ENCODE measurements around the gene MMP13. TPM values are rescaled to one million over a fixed set of nuclear protein-coding genes. Genes with fewer than 3 reads are reported as not detected.

The MMP13 gene
- total and polyA plus RNA-seq, 2 of the 4 experiments (the other 2 are of a cell fraction), result not detected

- dilution Hi-C loops (cut with HindIII; ENCODE audit: low sequenced_read_pairs, unreplicated experiment) (no loop called here), in situ Hi-C loops (cut with MboI; ENCODE audit: low sequenced_read_pairs) (no loop called here), intact Hi-C loops (cut with micrococcal nuclease) (no loop called here)
- no peak for TF ChIP-seq RAD21 (IDR thresholded peaks at IDR 0.05; ENCODE audit: low read length)
- TF ChIP-seq MAZ (IDR thresholded peaks at IDR 0.05; ENCODE audit: borderline replicate concordance, low read depth, low read length), result no peak
- TF ChIP-seq RFX5 (IDR thresholded peaks at IDR 0.05; ENCODE audit: low read depth, low read length), result no peak
- no peak for TF ChIP-seq POLR2A (IDR thresholded peaks at IDR 0.05; ENCODE audit: low read depth, low read length)
- Histone ChIP-seq H3K4me3 (ENCODE audit: insufficient read depth, low read depth, low read length) (no peak overlapping the region), H2BK15ac (ENCODE audit: low read depth, low read length) (no peak overlapping the region), H2AK5ac (ENCODE audit: low read depth, low read length) (no peak overlapping the region), H4K91ac (ENCODE audit: insufficient read depth, low read depth, low read length) (no peak overlapping the region), H3K4me1 (ENCODE audit: control insufficient read depth, insufficient read depth, low read length) (no peaks in the 10 kb centered on the region), H2BK5ac (ENCODE audit: low read depth, low read length, poor library complexity, severe bottlenecking) (no peak overlapping the region), H3K14ac (replicated peaks; ENCODE audit: low read depth, low read length) (no peak overlapping the region), H3K4ac (ENCODE audit: low read depth, low read length) (no peak overlapping the region), H3K4me2 (ENCODE audit: low read depth, low read length) (no peak overlapping the region), H2AFZ (replicated peaks; ENCODE audit: low read length, poor library complexity) (no peak overlapping the region), H3K27me3 (ENCODE audit: control insufficient read depth, insufficient read depth, low read length) (no peaks in the 10 kb centered on the region), H2BK120ac (ENCODE audit: low read depth, low read length) (no peak overlapping the region), H2BK20ac (ENCODE audit: low read depth, low read length) (no peak overlapping the region), H2AK9ac (replicated peaks; ENCODE audit: low read depth, low read length, poor library complexity) (no peak overlapping the region), H4K20me1 (ENCODE audit: insufficient read depth, low read length) (no peaks in the 10 kb centered on the region), H3K18ac (ENCODE audit: low read depth, low read length) (no peak overlapping the region), H4K8ac (ENCODE audit: low read depth in 2 of 2, low read length in 2 of 2) (no peak overlapping the region), H3K9me3 (ENCODE audit: control insufficient read depth, insufficient read depth, low read length) (no peaks in the 10 kb centered on the region), H4K5ac (ENCODE audit: low read depth, low read length) (no peak overlapping the region), H3K23ac (ENCODE audit: low read depth, low read length) (no peak overlapping the region), H3K56ac (ENCODE audit: extremely low read depth, insufficient read depth, low read length) (no peak overlapping the region), H3K27ac (ENCODE audit: insufficient read depth, low read length) (no peak overlapping the region), H3K36me3 (ENCODE audit: control insufficient read depth, insufficient read depth, low read length) (no peaks in the 10 kb centered on the region), H3K9me1 (ENCODE audit: insufficient read depth, low read length) (no peaks in the 10 kb centered on the region), H3K79me1 (ENCODE audit: low read depth in 1 of 2, low read length in 2 of 2) (no peaks in the 10 kb centered on the region), H3K9ac (ENCODE audit: low read depth, low read length) (no peak overlapping the region)
- ATAC-seq (ENCODE audit: low read depth) (no peak), DNase-seq (no peak)
- no CpG with 5 or more reads among the region's 14 CpGs for WGBS, 2 experiments (ENCODE audit: extremely low coverage in 2 of 2, insufficient read length in 1 of 2)
- POLR2A ChIA-PET (ENCODE audit: unreplicated experiment), result no interaction called here
- CTCF ChIA-PET, result no interaction called here
- BruUV-seq (replicated peaks), result no TSS peak
Measured at GRCh38 chr11:102964867-102965266, 9.3 kb upstream of the MMP13 start.
